ENCODE results near the gene RAB15.

RAB15 gene

DNA sequence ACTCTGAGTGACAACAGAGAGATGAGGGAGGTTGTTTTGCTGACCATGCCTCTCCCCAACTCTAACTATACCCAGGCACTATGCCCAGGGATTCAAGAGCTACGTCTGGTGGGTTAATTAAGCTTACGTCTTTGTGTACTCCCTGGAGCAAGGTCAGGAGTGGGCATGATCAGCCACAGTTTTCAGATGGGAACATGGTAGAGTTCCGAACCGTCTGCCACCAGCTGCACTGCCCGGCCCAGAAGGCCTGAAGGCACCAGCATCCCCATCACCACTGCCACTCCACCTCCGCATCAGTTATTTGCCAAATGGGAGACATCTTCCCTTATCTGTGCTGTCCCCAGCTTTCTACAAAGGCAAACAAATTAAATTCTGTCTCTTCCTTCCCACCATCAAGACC is 18.5 kb downstream of the RAB15 start:
- DNase-seq: no peak

DNA sequence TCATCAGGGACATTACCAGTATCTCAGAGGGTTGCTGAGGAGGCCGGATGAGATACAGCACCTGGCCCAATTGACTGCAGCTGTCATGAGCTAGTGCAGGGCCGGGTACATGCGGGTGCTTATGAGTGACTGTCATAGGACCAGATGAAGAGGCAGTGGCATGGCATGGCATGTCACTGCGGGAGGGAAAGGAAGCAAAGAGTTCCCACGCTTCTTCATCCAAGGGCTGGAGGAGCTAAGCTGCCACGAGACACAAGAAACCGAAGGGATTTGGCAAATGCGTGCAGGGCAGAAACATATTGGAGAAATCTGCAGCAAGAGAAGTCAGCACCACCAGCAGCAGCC is 18.9 kb downstream of the RAB15 start:
- DNase-seq: no peak

GRCh38 chr14:64952598-64953309 is 19.4 kb downstream of the RAB15 start:
- no peak for DNase-seq

DNA sequence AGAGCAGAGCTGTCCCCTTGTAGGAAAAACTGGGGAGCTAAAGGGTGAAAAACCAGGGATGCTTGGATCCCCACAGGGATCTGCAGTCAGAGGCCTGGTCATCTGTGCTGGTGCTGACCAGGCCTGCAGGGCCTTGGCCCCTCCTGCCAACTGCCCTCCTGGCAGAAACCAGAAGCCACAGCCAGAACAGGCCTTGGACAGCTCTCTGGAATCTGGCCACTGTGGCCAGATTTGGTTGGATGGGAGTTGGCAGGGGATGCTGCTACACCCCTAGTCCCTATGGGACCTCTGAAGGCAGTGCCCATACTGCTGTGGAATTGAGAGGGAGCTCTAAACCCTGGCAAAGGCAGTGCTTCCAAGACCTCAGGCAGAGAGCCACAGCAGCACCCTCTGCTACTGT is 20.4 kb downstream of the RAB15 start:
- no peak for DNase-seq

DNA sequence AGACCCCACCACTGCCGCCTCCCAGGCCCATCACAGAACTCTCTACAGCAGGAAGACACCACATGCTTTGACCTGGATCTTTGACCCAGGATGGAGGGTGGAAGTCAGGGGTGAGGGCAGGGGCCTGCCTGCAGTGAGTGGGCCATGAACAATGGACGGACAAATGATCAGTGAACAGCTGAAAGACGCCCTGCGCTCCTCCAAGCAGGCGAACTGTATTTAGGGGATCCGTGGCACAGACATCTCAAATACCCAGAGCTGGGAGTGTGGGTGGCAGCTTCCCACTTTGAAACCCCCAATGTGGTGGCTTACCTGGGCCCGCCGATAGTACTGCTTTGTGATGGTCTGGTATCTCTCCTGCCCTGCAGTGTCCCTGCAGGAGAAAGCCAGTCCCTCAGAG is 20.8 kb downstream of the RAB15 start:
- DNase-seq: no peak

DNA sequence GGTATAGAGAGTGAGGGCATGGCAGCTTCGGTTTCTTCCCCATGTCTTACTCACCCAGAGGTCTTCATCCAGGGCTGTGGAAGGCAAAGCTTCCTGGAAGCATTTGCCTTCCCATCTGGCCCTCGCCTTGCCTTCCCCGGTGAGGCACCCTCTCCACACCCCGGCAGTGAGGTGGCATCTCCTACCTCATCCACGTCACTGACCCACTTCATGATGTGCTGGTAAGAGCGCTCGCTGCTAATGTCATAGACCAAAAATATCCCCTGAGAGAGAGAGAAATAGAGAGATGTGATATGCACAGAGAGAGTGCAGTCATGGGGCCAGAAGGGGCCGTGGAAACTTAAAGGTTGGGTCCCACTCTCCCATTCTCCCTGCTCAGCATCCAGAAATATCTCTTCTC is 21.2 kb downstream of the RAB15 start:
- no peak for DNase-seq

- DNase-seq: no peak
Observed at GRCh38 chr14:64948612-64949210, 23.4 kb downstream of the RAB15 start.

DNA sequence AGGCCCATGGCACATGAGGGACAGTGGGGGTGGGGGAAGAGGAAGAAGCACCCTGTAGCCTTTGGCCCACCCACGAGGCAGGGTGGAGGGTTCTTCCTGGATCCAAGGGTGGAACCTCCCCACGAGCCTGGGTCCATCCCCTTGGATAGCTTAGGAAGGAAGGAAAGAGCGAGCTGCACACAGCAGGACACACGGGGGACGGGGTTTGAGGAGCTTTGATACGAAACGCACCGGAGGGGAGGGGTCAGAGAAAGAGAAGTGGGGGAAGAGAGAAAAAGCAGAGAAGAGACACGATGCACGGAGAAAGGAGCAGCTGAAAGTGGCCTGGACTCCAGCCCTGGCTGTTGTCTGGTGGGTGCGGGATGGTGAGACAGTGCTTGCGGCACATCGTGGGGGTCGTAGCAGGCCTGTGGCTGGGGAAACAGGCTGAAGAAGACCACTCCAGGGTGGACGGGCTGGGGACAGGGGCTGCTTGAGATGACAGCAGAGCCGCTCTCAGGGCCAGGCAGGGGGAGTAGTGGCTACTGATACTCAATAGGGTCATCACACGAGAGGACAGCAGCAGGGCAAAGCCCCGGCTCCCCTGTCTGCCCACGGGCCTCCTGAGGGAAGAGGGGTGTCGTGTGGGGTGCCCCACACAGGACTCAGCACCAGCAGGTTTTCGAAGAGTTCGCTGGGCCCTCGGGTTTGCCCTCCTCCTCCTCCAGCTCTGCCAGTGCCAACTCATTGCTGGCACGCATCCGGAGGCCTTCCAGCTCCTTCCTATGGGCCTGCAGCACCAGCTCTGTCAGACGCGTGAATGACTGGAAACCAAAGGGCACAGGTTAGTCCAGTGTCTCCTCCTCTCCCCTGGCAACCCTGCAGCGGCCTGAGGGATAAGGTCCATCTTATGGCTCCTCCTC is 24.2 kb downstream of the RAB15 start:
- DNase-seq: no peak

GRCh38 chr14:64946310-64947045 is 25.7 kb downstream of the RAB15 start:
- no peak for DNase-seq

DNA sequence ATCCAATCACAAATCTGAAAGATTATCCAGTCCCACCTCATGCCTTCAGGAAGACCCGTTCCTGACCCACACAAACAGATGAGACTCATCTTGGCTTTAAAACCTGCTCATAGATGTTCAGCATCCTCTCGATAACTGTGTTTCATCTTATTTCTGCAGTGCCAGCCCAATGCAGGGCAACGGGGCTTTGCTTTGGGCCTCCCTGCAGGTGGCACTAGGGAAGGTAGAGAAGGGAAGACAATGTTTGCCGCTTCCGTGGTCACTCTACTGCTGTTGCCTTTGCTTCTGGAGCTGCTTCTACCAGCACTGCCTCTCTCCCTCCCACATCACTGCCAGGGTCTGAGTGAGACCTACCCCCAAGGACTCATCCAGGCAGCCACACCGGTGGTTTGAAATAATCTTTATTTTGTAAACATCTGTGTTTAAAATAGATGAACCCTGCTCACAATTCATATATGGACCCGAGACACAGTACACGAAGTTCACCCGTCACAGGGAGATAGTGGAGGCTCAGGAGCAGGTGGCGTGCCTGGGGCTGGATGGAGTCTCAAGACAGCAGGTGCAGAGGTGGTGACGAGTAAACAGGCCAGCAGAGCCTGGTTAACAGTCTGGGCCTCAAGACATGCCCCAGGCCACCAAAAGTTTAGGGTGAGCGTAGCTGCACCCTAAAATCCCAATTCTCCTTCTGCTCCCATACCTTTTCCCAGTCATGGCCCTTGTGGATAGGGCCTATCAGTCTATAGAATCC is 26.5 kb downstream of the RAB15 start:
- no peak for DNase-seq

DNA sequence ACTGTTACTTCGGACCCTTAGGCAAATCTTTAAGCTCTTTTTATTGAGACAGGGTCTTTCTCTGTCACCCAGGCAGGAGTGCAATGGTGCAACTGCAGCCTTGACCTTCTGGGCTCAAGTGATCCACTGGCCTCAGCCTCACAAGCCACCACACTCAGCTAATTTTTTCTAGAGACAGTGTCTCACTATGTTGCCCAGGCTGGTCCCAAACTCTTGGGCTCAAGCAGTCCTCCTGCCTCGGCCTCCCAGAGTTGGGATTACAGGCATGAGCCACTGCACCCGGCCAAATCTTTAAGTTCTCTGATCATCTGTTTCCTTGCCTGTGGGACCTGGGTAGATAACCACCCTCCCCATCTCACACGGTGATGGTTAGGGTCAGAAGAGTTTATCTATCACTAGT is 27.3 kb downstream of the RAB15 start:
- no peak for DNase-seq

DNA sequence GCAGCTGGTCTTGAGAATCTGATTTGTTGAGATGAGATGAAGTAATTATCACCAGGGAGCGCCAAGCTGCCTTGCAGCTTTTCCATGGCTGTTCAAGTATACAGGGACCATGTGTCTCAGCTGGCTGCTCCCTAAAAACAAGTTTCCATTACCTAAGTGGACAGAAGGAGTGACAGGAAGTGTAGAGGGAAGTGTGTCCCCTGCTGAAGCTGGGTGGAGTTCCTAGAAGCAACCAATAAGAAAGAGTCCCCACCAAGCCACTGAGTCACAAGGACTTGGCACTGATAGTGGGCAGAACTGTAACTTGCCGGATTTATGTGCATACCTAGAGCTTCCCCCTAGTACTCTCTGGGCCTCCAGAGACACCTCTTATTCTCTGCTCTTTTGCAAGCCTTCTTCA is 28.1 kb downstream of the RAB15 start:
- DNase-seq: no peak

DNA sequence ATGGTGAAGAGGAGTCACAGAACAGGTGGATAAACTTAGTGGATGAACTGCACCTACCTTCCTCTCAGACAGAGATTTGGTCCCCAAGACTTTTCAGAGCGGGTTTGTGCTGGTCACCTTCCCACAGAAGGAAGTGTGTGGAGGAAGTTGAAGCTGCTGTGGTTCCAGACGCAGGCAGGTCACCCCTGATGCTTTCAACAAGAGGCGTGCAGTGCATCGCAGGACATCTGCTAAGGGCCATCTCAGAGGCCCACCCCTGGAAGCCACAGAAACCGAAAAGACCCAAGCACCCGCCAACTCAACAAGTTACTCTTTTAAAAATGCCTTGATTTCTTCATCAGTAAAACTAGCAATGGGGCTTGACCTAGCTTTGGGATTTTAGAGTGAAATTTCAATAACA is 28.6 kb downstream of the RAB15 start:
- DNase-seq: no peak

DNA sequence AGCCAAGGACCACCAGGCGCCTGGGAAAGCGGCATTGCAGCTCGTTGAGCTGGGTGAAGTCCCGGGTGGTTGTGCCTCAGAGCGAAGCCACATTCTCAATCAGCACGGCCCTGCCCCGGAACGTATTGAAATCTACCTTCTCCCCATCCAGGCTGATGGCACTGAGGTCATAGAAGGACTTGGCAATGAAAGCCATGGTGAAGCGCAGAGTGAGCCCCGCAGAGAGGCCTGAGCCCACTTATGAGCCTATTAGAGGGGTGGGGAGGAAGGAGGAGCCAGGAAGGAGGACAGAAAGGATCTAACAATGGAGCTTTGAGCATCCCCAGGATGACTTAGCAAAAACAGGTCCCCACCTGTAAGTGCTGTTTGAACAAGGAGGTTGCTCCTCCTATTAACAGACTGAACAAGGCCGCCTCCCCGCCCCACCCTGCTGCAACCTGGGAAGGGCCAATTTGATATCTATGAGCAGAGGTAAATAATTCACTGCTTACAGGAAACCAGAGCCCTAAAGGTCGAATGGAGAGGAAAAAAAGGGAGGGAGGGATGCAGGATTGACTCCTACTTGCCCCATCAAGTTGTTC is 29.5 kb downstream of the RAB15 start, which contains the start of gene GPX2:
Gene GPX2 (minus strand): TSS at position 215 of the 581 bp plus-strand sequence. CDS start 19 bp downstream, at position 196.
- DNase-seq: no peak

- DNase-seq: no peak
Observed at GRCh38 chr14:64940336-64940910, 31.7 kb downstream of the RAB15 start.

GRCh38 chr14:64939817-64940190 is 32.3 kb downstream of the RAB15 start:
- no peak for DNase-seq

DNA sequence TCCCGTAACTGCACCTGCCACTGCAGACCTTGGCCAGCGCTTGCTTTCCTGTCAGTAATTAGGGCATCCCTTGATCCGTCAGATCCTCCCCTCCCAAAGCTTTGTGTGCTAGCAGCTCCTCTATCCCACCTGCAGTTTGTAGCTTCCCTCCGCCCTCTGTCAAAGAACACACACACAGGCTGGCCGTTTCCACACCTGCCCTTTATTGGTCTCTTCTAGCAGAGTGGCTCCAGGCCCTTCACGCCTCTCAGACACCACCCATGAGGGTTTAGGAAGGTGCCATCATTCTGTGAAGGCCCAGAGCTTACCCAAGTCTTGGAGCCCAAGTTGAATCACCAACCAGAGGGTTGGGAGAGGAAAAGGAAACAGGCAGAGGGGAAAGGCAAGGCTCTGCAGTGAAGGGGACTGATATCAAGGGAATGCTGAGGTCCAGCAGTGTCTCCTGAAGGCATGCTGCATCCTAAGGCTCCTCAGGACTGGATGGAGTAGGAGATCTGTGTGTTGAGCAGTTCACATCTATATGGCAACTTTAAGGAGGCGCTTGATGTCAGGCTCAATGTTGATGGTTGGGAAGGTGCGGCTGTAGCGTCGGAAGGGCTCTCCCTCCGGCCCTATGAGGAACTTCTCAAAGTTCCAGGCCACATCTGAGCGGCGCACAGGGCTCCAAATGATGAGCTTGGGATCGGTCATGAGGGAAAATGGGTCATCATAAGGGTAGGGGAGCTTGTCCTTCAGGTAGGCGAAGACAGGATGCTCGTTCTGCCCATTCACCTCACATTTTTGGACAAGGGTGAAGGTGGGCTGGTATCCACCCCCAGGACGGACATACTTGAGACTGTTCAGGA is 32.9 kb downstream of the RAB15 start:
- DNase-seq: no peak

- no peak for DNase-seq
Observed at GRCh38 chr14:64937821-64938193, 34.3 kb downstream of the RAB15 start.

DNA sequence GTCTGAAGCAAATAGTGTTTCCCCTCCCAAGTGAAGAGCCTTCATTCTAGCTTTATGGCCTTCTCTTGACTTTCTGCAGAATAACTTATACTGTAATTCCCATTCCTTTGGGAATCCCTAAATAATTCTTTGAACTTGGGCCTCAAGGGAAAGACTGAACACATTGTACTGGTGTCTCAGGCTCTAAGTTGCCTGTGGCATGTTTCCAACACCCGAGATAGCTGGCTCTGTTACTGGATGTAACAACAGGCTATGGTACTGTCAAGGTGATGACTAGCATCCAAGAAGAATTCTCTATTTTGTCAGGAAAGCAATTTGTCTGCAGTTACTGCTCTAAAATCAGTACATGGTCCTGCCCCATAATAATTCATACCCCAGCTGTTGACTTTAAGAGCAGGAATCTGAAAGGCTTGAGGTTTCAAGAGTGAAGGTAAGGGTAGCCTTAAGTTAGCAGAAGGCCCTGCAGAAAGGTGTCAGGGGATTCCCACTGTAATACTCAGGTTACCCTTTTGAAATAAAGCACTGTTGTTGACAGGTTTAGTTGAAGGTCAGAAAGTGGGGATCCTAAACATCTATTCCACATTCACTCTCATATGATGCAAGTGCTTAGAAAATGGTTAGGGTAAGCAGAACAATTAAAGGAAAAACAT is 34.8 kb downstream of the RAB15 start:
- DNase-seq: no peak

- DNase-seq: no peak
Observed at GRCh38 chr14:64935508-64935907, 36.6 kb downstream of the RAB15 start.

All from GOT3 (cell line).